HG02885 (cell line): Measurements from ENCODE around the gene LRRC32.

Experiments used
- ATAC-seq: cut with Tn5 transposase; IDR thresholded peaks from one replicate; pipeline ENCODE4 v1.9.1; 2021; ENCODE audit warnings: mild to moderate bottlenecking; ENCODE audit not compliant: unreplicated experiment, poor library complexity

LRRC32 gene

DNA sequence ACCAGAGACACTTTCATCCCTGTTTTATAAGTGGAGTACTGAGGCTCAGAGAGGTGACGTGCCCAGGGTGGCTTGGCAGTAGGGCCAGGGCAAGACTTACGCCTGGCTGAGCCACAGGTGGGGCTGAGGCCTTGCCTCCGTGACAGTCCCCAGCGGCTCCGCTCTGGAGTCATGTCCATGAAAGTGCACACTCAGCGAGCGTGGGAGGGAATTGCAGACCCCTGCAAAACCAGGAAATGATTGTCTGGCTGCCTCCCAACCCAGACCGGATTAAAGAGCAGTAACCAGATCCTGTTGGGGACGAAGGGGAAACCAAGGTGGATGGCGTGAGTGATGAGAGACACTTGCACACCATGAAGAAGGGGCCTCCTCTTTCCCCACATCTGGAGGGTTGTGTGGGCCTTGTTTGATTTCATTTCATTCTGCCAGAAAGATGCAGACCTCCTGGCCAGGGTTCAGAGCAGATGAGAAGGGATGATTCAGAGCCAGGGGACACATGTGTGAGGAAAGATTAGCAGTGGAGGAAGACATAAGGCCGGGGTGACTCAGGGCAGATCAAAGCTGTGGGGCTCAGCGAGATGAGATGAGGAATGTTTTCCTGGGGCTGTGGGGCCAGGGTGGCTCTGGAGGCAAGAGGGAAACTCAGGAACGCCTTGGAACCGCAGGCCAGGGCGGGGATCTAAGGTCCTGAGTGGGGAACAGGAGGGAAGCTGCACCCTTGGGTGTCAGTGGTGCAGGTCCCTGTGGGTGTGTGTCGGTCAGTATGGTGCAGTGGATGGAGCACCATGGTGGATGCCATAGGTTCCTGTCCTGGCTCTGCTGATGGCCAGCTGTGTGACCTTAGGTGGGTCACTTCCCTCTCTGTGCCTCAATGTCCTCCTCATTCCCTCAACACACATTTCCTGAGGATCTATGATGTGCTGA, 29.9 kb upstream of the LRRC32 start:
- no peak for ATAC-seq

- no peak for ATAC-seq
These were observed 29.0 kb upstream of the LRRC32 start for GRCh38 chr11:76699451-76700091.

GRCh38 chr11:76698321-76699043, 27.9 kb upstream of the LRRC32 start:
- no peak for ATAC-seq

- no peak for ATAC-seq
These were observed 26.2 kb upstream of the LRRC32 start for GRCh38 chr11:76696756-76697155.

DNA sequence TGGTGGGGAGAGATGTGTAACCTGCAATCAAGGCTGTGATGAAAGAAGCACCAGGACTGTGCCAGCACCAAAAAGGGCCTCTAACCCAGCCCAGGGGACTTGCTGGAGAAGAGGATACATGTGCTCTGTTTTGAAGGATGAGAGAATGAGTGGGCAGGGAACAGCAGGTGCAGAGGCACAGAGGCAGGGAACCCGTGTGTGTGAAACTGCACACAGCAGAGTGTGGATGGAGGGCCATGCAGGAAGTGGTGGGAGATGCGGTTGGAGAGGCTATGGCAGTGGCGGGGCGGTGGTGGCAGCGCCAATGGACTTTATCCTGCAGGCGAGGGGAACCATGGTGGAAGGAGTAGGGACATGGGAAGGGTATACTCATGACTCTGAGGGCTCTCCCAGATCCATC, 25.2 kb upstream of the LRRC32 start:
- no peak for ATAC-seq

- ATAC-seq = no peak
These were observed 24.6 kb upstream of the LRRC32 start for GRCh38 chr11:76695133-76695532.

DNA sequence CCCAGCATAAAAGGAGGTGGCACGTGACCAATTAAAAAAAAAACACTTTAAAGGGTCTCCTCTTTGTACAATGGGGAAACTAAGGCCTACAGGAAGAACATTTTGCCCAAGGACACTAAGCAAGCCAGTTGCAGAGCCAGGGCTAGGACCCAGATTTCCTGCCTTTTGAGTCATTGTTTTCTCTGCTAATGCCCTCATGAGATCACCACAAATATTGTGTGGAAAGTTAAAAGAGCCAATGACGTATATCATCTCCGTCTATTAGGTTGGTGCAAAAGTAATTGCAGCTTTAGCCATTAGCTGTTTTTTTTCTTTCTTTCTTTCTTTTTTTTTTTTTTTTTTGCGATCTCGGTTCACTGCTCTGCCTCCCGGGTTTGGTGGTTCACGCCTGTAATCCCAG, 24.1 kb upstream of the LRRC32 start:
- no peak for ATAC-seq

- ATAC-seq = no peak
These were observed 23.3 kb upstream of the LRRC32 start for GRCh38 chr11:76693806-76694205.

DNA sequence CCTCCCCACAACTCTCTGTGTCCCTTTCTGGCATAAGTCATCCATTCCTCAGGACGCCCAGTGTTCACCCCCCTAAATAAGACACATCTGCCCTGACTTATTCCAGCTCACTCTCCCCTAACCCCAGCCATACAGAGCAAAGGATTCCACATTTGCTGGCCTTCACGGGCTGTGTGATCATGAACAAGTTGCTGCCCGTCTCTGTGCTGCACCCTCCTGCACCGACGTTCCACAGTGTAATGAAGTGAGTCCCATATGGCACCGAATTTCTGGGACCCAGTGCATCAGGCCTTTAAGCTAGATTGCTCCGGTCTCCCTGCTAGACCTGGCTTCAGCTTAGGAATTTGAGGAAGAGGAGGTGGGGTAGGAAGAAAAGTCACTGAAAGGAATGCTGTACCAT, 22.4 kb upstream of the LRRC32 start:
- no peak for ATAC-seq

DNA sequence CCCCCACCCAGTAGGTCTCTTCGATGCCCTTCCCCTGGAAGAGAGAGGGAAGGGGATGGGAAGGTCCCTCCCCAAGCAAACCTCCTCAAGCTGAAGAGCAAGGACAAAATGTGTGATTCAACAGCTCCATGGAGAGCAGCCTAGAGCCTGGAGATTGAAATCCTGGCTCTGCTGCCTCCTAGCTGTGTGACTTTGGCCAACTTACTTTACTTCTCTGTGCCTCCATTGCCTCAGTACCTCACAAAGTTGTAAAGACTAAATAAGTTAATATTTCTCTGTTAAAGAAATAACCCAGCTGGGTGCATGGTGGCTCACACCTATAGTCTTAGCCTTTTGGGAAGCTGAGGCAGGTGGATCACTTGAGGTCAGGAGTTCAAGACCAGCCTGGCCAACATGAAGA, 21.1 kb upstream of the LRRC32 start:
- no peak for ATAC-seq

DNA sequence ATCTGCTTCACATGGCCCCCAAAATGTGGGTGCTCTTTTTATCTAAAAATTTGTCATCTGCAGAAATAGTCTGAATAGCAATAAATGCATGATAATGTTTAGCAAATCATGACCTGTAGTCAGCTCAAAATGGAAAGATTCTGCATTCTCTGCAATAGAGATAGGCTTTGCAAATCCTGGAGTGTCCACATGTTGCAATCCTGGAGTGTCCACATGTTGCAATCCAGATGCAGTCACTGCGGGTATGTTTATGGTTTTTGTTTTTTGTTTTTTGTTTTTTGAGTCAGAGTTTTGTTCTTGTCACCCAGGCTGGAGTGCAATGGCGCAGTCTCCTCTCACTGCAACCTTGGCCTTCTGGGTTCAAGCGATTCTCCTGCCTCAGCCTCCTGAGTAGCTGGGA, 20.2 kb upstream of the LRRC32 start:
- ATAC-seq = no peak

- ATAC-seq = no peak
These were observed 19.0 kb upstream of the LRRC32 start for GRCh38 chr11:76689313-76690260.

DNA sequence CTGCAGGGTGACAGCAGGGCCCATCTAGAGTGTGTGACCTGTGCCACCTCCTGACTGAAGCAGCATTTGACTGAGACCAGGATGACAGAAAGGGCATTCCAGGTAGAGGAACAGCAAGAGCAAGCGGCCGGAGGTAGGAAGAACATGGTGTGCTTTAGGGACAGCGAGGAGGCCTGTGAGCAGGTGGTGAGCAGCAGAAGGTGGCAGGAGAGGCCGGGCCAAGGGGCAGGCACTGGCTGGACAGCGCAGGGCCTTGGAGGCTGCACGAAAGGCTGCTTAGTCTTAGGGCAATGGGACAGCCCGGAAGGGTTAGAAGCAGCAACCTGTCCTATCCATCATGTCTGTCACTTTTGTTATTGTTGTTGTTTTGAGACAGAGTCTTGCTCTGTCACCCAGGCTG, 17.6 kb upstream of the LRRC32 start:
- ATAC-seq = no peak

- peak; percentile 63 for ATAC-seq
These were observed 15.9 kb upstream of the LRRC32 start for GRCh38 chr11:76686261-76687079.

GRCh38 chr11:76685831-76686230, 15.3 kb upstream of the LRRC32 start:
- ATAC-seq = no peak

- no peak for ATAC-seq
These were observed 14.7 kb upstream of the LRRC32 start for GRCh38 chr11:76685237-76685636.

GRCh38 chr11:76684516-76684915, 14.0 kb upstream of the LRRC32 start:
- ATAC-seq = no peak

GRCh38 chr11:76683161-76684095, 12.9 kb upstream of the LRRC32 start:
- ATAC-seq = no peak
